Nephron progenitor cell (in vitro differentiated cells): ENCODE data around the gene CACNA1G.

Experiments
- DNase-seq: peaks from one replicate; pipeline ENCODE4 v3.0.0; 2021
- H3K27ac Mint-ChIP-seq: 2 replicates; pipeline ENCODE4 v1.8.0; 2021; ENCODE audit warnings: mild to moderate bottlenecking, moderate library complexity, mixed read lengths
- H3K27me3 Mint-ChIP-seq: 2 replicates; pipeline ENCODE4 v1.8.0; 2021; ENCODE audit warnings: mild to moderate bottlenecking, low read depth, mixed read lengths; ENCODE audit not compliant: poor library complexity
- H3K36me3 Mint-ChIP-seq: 2 replicates; pipeline ENCODE4 v1.8.0; 2021; ENCODE audit warnings: low read depth, mixed read lengths
- H3K4me1 Mint-ChIP-seq: 2 replicates; pipeline ENCODE4 v1.8.0; 2021; ENCODE audit warnings: mixed read lengths
- H3K4me3 Mint-ChIP-seq: 2 replicates; pipeline ENCODE4 v1.8.0; 2021; ENCODE audit warnings: mild to moderate bottlenecking, moderate library complexity, mixed read lengths
- H3K9me3 Mint-ChIP-seq: 2 replicates; pipeline ENCODE4 v1.8.0; 2021; ENCODE audit warnings: mild to moderate bottlenecking, moderate library complexity, mixed read lengths
- CTCF ChIP-seq: fragments of 200-600 bp; sonication (generic); IDR thresholded peaks from 2 replicates; pipeline ENCODE4 v1.5.0; 2021; ENCODE audit warnings: antibody characterized with exemption

Gene CACNA1G

DNA sequence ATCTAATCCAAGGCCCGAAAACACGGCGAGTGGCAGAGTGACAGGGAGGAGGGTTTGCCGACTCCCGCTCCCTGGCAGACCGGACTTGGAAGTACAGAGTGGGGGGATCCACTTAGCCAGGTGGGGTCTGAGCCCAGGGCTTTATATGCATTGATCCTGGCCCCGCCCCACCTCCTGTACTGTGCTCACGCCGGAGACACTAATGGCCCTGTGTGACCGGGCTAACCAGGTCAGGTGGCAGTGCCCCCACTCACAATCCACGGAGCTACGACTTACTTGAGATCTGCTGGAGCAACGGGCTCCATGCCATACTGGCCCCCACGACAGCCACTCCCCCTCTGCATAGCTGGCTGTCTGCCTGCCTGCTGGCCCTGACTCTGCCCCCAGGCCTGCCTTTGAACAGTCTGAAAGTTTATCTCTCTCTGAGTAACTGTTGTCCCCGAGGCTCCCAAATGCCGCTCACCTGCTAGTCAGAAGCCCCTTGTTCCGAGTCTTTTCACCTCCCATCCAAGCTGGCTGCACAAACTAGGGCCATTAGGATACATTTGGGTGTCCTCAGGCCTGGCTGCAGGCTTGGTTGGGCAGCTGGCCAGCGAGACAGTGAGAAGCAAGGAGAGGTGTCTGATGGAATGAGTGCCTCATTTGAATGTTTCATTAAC, 28.0 kb downstream of the CACNA1G start:
- Mint-ChIP-seq H3K4me3 (peak overlapping the region; percentile 34), H3K9me3 (no peaks in the 10 kb centered on the region), H3K36me3 (no peaks in the 10 kb centered on the region), H3K27ac (peak overlapping the region; percentile 64), H3K27me3 (peaks cover 11% of the 10 kb centered on the region), H3K4me1 (peaks cover 85% of the 10 kb centered on the region)
- no peak for TF ChIP-seq CTCF
- no peak for DNase-seq

DNA sequence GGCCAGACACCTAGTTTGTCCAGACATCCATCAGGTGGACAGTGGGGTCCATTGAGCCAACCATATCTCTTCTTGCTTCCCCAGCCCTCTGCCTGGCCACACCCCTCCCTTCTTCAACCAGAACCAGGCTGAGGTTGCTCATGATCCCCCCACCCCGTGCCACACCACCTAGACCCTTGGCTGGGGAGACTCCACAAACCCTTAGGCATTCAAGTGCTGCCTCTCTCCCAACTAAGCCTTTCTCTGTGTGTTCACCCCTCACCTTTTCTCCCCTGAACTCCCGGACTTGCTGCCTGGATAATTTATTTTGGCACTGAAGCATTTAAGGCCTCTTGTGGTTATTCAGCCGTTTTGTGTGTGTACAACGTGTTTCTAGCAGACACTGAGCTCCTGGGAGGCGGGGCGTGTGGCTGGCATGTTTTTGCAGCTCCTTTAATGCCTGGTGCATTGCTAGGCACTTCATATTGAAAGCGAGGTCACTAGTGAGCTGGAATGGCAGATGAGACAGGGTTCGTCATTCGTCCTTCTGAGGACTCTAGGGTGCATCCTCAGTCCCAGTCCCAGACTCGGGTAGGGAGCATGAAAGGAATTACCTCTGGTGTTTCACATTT, 28.7 kb downstream of the CACNA1G start:
- Mint-ChIP-seq H3K36me3 (no peaks in the 10 kb centered on the region), H3K4me3 (peak overlapping the region; percentile 34), H3K27ac (peak overlapping the region; percentile 94), H3K4me1 (peaks cover 85% of the 10 kb centered on the region), H3K27me3 (peaks cover 10% of the 10 kb centered on the region), H3K9me3 (no peaks in the 10 kb centered on the region)
- TF ChIP-seq CTCF = no peak
- no peak for DNase-seq

- Mint-ChIP-seq H3K36me3 (no peaks in the 10 kb centered on the region), H3K27ac (no peak overlapping the region), H3K27me3 (peaks cover 15% of the 10 kb centered on the region), H3K9me3 (no peaks in the 10 kb centered on the region), H3K4me1 (peaks cover 76% of the 10 kb centered on the region), H3K4me3 (no peak overlapping the region)
- no peak for DNase-seq
- TF ChIP-seq CTCF = no peak
These were observed 30.6 kb downstream of the CACNA1G start for GRCh38 chr17:50590946-50591737.

GRCh38 chr17:50593321-50593720, 32.8 kb downstream of the CACNA1G start:
- DNase-seq = peak; percentile 77
- TF ChIP-seq CTCF = no peak
- Mint-ChIP-seq H3K4me3 (no peak overlapping the region), H3K27me3 (peaks cover 23% of the 10 kb centered on the region), H3K36me3 (no peaks in the 10 kb centered on the region), H3K27ac (no peak overlapping the region), H3K9me3 (no peaks in the 10 kb centered on the region), H3K4me1 (peaks cover 55% of the 10 kb centered on the region)

DNA sequence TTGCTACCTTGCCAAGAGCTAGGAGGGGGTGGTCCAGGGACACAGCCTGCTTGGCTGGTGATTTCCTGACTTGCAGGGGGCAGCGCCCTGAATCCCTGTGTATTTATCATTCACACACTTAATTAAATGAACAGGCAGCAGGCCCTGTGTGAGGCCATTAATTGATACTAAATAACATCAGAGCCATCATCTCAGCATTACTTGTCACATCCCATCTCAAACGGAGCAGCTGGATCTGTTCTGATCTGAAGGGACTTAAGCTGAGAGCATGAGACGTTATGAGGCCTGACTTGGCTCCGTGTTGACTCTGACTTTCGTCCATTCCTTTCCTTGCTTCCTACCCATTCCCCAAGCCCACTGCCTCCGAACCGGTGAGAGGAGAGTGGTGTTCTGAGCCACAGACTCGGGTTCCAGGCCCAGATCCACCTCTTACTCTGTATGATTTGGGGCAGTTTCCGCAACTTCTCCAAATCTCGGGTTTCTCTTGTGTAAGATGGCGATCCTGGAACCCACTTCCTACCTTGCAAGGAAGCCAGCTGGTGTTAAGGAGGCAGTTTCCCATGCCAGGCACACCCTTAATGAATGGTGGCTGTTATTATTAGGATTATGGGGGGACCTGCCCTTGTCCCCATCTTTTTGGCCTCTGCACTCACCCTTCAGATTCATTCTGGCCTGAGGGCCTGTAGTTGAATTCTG, 33.8 kb downstream of the CACNA1G start:
- DNase-seq = no peak
- Mint-ChIP-seq H3K27me3 (peaks cover 30% of the 10 kb centered on the region), H3K9me3 (no peaks in the 10 kb centered on the region), H3K27ac (peak overlapping the region; percentile 41), H3K4me3 (no peak overlapping the region), H3K36me3 (no peaks in the 10 kb centered on the region), H3K4me1 (peaks cover 46% of the 10 kb centered on the region)
- TF ChIP-seq CTCF = no peak
